B cell (primary cell): ENCODE measurements around the gene POFUT2.

Experiments
- CTCF ChIP-seq: fragments of 200-600 bp; IDR thresholded peaks from one replicate; pipeline ENCODE4 v1.8.0; 2022; ENCODE audit warnings: antibody characterized with exemption, mild to moderate bottlenecking
- EZH2 ChIP-seq: IDR thresholded peaks from 2 replicates; pipeline ENCODE4 v1.6.1; 2012; ENCODE audit warnings: borderline replicate concordance, low read depth, mild to moderate bottlenecking, moderate library complexity, low read length; ENCODE audit not compliant: insufficient read depth, poor library complexity, severe bottlenecking

GRCh38 chr21:45225741-45226327, 61.9 kb downstream of the POFUT2 start:
- TF ChIP-seq CTCF (no peak), EZH2 (no peak)
